ENCODE measurements around the gene GRID2.

GRID2 gene

DNA sequence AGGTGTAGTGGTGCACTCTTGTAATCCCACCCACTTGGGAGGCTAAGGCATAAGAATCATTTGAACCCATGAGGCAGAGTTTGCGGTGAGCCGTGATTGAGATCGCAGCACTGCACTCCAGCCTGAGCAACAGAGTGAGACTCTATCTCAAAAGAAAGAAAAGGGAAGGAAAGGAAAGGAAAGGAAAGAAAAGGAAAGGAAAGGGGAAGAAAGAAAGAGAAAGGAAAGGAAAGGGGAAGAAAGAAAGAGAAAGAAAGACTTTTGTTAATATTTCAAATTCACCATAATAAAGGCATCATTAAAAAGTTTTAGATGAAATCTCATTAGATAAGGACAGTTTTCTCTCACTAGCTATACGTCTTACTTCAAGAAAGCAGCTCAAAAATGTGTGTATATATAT is 864.3 kb downstream of the GRID2 start:
- FAIRE-seq (no peak), DNase-seq (ENCODE audit: insufficient read length, low spot score) (no peak)

DNA sequence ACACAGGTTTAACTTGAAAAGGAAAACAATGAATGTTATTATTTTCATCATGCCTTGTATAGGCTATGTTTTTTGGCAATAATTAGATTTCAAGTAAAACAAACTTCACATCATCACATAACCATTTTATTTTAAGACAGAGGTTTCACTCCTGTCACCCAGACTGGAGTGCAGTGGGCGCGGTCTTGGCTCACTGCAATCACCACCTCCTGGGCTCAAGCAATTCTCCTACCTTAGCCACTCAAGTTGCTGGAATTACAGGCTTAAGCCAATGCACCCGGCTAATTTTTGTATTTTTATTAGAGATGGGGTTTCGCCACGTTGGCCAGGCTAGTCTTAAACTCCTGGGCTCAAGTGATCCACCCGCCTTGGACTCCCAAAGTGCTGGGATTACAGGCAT is 866.2 kb downstream of the GRID2 start:
- no peak for FAIRE-seq
- DNase-seq (ENCODE audit: insufficient read length, low spot score): no peak

DNA sequence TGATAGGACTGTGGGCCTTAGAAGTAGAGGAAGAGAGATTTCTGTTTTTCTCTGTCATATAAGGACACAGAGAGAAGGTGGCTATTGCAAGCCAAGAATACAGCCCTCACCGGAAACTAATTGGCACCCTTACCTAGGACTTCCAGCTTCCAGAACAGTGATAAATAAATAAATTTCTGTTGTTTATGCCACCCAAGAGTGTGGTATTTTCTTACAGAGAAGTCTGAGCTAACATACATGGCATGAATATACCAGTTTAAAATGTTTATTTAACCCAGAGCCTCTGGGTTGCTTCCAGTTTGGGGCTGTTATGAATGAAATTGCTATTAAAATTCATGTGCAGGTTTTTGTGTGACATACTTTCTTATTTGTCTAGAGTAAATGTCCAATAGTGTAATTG is 870.8 kb downstream of the GRID2 start:
- FAIRE-seq (no peak), DNase-seq (ENCODE audit: insufficient read length, low spot score) (no peak)

DNA sequence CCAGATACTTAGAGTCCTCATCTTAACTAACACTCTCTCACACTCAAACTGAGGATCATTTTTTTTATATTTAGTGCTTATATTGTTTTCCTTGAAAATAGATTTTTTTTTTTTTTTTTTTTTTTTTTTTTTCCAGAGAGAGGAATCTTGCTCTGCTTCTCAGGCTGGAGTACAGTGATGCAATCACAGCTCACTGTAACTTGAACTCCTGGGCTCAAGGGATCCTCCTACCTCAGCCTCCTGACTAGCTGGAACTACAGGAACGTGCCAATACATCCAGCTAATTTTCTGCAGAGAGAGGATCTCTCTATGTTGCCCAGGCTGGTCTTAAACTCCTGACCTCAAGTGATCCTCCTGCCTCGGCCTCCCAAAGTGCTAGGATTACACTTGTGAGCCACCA is 874.5 kb downstream of the GRID2 start:
- FAIRE-seq: no peak

DNA sequence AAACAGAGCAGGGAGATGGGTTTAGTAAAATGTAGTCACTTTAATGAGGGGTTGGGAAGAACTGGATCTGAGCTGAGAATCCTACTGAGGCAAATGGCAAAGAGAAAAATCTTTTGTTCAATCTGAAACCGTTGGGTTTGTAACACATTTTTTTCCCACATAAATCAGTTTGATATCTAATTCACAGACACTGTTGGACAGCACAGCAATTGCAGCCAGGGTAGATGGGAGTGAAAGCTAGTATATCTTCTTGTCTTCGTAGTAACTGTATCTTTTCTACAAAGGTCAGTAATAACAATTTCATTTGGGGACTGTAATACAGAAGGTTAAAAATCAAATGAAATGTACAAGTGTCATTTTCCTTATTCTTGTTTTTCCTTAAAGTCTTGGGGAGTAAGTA is 875.3 kb downstream of the GRID2 start:
- DNase-seq (ENCODE audit: insufficient read length, low spot score) (no peak), FAIRE-seq (no peak)

More for the DNA sequence above, 874.5 kb downstream of the GRID2 start:
- DNase-seq (ENCODE audit: insufficient read length, low spot score): no peak

DNA sequence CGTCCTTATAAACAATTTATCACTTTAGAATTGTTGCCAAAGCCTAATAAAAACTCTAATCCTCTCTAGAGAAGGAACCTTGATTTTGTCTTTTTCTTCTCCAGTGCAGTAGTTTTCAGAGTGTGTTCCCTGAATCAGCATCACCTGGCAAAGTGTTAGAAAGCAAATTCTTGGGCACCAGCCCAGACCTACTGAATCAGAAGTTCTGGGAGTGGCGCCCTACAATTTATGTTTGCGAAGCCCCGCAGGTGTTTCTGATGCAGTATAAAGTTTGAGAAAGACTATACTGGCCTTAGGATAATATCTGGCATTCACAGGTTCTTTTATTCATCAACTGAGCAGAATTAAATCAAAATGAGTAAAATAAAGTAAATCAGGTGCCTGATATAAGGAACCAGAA is 879.0 kb downstream of the GRID2 start:
- no peak for FAIRE-seq
- DNase-seq (ENCODE audit: insufficient read length, low spot score): no peak

DNA sequence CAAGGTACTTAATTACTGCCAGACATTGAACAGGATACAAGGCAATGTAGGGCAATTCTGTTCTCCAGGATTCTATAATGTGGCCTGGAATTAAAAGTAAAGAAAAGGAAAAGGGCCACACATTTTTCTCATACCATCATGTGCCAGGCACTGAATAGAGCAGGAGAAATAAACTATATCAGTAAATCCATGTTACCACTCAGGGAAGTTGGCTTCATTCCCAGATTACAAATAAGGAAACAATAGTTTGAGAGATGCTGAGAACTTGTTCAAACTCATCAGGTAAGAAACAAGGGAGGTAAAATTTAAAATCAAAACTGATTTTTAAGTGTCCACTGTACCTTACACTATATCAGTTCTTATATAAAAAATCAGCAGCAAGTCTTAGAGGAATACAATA is 879.8 kb downstream of the GRID2 start:
- DNase-seq (ENCODE audit: insufficient read length, low spot score): no peak
- FAIRE-seq: no peak

DNA sequence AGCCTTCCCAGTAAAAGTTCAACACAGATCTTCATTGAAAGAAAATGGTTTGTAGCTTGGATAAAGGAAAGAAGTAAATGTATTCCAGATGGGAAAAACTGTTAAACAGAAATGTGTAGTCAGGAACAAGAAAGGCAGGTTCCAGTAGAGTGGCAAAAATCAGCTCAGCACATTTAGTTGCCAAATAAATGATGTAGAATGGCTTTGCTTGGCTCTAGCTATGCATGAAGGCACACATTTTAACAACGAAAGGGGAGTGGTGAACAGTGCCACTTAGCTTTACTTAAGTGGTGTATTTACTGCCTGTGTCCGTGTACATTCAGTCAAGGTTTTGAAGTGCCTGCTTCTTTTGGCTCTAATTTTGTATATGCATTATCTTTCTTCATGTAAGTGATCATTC is 880.3 kb downstream of the GRID2 start:
- DNase-seq (ENCODE audit: insufficient read length, low spot score) (no peak), FAIRE-seq (no peak)

DNA sequence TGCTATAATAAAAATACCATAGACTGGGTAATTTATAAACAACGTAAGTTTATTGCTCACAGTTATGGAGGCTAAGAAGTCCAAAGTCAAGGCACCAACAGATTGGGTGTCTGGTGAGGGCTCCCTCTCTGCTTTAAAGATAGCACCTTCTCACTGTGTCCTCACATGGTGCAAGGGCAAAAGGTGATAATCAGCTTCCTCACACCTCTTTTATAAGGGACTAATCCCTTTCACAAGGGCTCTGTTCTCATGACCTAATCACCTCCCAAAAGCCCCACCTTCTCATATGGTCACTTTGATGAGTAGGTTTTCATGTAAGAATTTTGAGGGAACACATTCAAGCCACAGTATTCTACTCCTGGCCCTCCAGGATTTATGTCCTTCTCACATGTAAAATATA is 883.1 kb downstream of the GRID2 start:
- DNase-seq (ENCODE audit: insufficient read length, low spot score) (no peak), FAIRE-seq (no peak)

DNA sequence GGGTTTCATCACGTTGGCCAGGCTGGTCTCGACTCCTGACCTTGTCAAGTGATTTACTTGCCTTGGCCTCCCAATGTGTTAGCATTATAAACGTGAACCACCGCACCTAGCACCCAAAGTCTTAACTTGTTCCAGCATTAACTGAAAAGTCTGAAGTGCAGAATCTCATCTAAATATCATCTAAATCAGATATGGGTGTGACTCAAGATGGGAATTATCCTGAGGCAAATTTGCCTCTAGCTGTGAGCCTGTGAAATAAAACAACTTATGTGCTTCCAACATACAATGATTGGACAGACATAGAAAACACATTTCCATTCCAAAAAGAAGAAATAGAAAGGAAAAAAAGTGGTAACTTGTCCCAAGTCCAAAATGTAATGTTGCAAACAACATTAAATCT is 883.7 kb downstream of the GRID2 start:
- DNase-seq (ENCODE audit: insufficient read length, low spot score): no peak
- FAIRE-seq: no peak

DNA sequence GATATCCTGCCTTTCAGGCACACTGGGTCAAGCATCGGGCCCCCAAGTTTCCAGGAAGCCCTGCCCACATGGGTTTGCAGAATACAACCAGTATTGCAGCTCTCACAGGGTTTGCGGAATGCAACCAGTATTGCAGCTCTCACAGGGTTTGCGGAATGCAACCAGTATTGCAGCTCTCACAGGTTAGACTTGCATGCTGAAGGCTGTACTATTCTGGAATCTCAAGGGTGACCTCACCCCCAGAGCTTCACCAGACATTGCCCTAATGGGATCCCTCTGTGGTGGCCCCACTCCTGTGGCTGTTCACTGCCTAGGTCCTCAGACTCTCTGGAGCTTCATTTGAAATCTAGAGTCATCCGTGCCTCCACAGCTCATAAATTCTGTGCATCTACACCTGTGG is 884.1 kb downstream of the GRID2 start:
- no peak for DNase-seq (ENCODE audit: insufficient read length, low spot score)
- FAIRE-seq: no peak

DNA sequence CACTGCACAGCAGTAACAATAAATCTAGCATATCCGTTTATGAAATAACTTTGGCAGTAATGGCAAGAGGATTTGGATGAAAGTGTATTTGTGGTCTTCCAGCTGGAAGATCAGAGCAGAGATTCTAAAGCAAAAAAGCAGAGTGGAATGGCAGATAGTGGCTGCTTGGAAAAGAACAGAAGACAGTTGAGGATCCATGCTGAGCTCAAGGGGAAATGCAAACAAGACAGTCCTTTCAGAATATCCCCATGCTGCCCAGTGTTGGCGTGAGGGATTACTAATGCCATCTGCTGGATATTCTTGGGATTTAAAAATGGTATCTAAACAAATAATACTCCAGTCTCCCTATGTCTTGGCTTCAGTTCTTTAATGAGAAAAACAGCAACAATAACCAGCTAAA is 895.7 kb downstream of the GRID2 start:
- FAIRE-seq: no peak

DNA sequence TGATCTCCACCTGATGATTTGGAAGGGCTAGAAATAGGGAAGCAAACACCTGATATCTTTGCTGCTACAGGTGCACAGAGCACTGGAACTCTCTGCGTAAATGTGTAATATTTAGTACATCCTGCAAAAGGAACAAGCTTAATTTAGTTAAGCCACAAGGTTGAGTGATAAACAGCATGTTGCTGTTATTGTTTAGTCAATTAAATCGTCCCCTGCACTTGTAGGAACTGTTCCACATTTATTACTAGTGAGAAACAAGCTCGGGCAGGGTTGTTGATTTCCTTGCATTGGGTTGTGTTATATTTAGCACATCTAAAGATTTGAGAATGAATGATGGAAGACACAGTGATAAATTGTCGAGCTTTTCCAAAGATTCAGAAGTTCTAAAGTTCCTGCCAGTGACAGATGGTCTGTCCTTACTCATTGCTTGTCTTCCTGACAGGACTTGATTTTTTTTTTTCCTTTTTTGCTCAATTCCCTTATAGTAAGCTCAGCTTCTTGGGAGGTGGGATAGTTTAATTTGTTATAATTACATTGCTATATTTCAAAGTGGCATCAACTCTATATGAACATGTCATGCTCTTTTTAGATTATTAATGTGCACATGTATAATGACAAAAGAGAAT is 897.8 kb downstream of the GRID2 start:
- DNase-seq (ENCODE audit: insufficient read length, low spot score) (no peak), FAIRE-seq (no peak)

More for the DNA sequence above, 895.7 kb downstream of the GRID2 start:
- peak; percentile 11 for DNase-seq (ENCODE audit: insufficient read length, low spot score)

DNA sequence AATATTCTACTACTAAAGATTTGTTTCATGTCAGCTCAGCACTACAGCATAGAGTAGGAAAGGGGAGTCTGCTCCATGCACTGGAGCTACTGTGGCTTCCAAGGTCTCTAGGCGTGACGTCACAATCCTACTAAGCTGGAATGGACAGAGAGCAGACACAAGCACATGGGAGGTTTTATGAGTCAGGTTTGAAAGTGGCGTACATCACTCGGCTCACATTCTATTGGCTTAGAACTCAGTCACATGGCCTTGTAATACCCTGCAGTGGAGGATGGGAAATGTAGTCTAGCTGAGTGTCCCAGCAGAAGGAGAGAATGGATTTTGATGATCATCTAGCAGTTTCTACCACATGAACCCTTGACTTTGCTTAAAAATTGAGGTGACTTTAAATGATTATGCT is 899.9 kb downstream of the GRID2 start:
- no peak for DNase-seq (ENCODE audit: insufficient read length, low spot score)
- no peak for FAIRE-seq

DNA sequence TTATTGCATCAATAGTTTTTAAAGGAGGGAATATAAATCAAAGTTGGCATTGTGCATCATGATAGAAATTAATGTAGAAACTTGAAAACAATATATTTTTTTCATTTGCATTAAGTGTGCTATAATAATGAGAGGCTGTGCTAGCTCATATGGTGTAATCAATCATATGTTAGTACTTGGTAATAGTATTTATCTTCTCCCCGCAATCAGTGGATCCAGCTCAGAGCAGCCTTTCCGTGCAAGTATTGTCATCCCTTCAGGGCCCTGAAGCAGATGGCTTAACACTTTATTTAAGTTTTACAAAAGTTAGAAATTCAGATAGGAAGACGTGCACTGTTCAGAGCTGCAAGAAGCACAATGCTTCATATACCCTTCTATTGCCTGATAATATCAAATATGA is 908.5 kb downstream of the GRID2 start:
- DNase-seq (ENCODE audit: insufficient read length, low spot score) (no peak), FAIRE-seq (no peak)

DNA sequence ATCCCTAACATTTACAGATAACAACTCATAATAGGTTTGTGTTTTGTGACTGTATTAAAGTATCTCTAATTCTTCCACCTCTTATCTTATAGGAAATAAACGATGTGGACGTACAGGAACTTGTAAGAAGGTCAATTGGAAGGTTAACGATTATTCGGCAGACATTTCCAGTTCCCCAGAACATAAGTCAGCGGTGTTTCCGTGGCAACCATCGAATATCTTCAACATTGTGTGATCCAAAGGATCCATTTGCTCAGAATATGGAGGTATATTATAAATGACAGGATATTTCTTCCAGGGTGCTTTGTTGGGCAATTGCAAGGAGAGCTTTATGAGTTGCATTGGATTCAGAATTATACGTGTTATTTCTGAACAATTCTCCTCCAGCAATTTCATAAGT is 912.9 kb downstream of the GRID2 start:
- FAIRE-seq (no peak), DNase-seq (ENCODE audit: insufficient read length, low spot score) (no peak)

DNA sequence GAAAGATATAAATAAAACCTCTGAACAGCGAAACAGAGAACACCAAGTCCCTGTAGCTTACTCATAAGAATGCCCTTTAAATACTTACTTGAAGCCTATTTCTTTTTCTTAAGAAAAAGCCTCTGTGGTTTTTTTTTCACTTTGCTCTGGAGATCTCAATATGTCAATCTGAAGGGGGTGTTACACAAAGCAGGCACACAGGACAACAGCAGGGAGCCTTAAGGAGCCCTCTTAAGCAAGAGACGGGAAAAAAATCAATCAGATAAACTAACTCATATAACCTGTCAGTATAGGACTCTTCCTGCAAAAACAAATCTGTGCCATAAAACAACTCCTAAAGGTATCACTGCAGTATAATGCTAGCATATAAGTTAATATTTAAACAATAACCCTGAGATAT is 913.7 kb downstream of the GRID2 start:
- DNase-seq (ENCODE audit: insufficient read length, low spot score) (no peak), FAIRE-seq (no peak)

DNA sequence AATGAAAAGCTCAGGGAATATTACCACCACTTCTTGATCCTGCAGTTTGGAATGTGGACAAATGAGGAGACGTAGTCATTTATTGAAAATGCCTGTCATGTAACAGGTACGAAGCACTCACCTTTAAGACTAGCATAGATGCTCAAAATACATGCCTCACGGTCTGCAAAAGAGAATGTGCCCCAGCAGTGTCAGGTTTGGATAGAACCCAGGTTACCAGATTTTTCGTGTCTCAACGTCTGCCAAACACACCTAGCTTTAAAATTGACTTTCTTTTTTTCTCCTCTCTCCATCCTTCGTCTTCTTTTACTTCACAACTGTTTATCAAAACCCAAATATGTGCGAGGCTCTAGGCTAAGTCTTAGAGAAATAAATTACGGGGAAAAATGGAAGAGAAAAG is 918.0 kb downstream of the GRID2 start:
- FAIRE-seq (no peak), DNase-seq (ENCODE audit: insufficient read length, low spot score) (no peak)

DNA sequence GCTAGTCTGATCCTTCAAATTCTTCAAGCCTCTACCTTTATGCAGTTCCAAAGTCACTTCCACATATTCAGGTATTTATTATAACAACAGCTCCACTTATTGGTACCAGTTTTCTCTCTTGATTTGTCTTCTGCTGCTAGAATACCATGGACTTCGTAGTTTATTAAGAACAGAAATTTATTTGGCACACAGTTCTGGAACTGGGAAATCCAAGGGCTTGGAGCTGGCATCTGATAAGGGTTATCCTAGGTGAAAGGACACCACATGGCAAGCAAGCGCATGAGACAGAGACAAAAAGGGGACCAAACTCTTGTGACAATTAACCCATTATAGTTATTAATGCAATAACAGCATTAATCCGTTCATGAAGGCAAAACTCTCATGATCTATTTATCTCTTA is 924.3 kb downstream of the GRID2 start:
- DNase-seq (ENCODE audit: insufficient read length, low spot score) (no peak), FAIRE-seq (no peak)

DNA sequence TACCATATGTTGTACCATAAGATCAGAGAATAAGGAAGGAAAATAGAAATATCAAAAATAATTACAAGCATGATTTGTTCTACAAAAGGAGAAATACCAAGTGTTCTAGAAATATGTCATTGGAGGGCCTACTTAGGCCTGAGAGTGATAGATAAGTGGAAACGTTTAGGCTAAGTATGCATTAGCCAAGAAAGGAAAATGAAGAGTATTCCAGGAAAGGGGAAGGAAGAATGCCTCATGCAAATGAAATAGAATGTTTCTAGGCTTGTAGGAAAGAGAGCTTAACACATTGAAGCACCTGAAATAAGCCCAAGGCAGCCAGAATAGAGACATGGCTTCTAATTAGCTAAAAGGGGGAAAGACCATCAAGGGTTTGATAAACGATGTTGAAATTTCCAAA is 929.1 kb downstream of the GRID2 start:
- DNase-seq (ENCODE audit: insufficient read length, low spot score): no peak
- FAIRE-seq: no peak

DNA sequence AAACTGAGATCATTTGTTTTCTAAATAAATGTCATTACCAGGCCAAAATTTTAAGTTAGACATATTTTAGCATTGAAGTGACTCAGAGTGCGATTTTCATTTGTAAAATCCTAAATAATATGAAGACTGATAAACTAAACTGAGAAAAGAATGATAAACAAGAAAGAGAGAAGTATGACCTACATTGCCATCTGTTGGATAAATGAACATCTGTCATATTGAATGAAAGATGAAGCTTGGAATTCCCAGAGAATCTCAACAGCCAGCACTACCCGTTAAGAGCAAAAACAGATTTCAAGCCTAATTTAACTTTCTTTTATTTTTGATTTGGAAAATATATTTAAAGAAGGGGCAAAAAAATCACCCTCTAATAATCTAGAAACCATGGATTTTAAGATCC is 933.8 kb downstream of the GRID2 start:
- DNase-seq (ENCODE audit: insufficient read length, low spot score) (no peak), FAIRE-seq (no peak)

DNA sequence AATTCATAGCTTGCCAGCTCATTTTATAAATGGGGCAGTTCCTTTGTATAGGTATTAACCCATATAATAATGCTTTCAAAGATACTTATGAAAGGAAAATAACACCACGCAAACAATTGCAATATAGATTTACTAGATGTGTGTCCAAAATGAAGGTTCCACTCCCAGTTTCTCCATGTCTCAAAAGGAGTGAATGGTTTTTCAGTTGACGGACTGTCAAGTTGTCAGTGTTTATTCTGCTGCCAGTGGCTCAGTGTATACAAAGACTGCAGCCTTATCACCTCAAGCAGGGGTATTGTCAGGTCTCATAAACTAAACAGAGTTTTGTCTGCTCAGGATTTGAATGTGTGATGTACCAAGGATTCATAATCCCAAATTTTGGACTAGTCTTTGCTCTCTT is 939.5 kb downstream of the GRID2 start:
- FAIRE-seq (no peak), DNase-seq (ENCODE audit: insufficient read length, low spot score) (no peak)

DNA sequence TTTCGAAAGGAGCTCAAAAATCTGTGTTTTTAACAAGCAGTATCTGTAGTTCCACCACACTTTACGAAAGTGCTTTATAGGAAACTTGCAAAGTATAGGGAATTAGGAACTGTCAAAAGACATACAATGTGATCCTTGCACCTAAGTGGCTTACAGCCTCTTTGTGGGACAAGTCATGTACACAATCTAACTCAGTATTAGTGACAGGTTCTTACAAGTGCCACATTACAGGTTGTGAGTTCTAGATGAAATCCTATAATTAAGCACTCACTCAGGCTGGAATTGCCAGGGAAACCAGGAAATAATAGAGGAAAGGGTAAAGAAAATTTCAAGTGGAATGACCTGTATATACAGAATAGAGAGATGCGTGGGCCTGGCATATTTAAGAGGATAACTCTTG is 957.4 kb downstream of the GRID2 start:
- DNase-seq (ENCODE audit: insufficient read length, low spot score): no peak
- FAIRE-seq: no peak
